Measurements from ENCODE around the gene MCFD2.

GRCh38 chr2:46888421-46888952 lies 27.1 kb downstream of the MCFD2 start:
- TF ChIP-seq, protein P1, sequence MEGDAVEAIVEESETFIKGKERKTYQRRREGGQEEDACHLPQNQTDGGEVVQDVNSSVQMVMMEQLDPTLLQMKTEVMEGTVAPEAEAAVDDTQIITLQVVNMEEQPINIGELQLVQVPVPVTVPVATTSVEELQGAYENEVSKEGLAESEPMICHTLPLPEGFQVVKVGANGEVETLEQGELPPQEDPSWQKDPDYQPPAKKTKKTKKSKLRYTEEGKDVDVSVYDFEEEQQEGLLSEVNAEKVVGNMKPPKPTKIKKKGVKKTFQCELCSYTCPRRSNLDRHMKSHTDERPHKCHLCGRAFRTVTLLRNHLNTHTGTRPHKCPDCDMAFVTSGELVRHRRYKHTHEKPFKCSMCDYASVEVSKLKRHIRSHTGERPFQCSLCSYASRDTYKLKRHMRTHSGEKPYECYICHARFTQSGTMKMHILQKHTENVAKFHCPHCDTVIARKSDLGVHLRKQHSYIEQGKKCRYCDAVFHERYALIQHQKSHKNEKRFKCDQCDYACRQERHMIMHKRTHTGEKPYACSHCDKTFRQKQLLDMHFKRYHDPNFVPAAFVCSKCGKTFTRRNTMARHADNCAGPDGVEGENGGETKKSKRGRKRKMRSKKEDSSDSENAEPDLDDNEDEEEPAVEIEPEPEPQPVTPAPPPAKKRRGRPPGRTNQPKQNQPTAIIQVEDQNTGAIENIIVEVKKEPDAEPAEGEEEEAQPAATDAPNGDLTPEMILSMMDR (IDR thresholded peaks at IDR 0.05; ENCODE audit: poor library complexity), result no peak
- no peak for TF ChIP-seq EZH2 (IDR thresholded peaks at IDR 0.05; ENCODE audit: borderline replicate concordance)
